Activated CD4-positive, CD25-positive, alpha-beta regulatory T cell (primary cell): ENCODE measurements around the gene RASIP1.
"Not testable (repeated sequence)": the region's sequence is repeated elsewhere in the genome, so short reads cannot be mapped to it uniquely, and the experiment has no call there.

Experiments
- DNase-seq, 4 experiments: peaks; one replicate each; lab custom pipeline; 2025; lab: John Stamatoyannopoulos, UW

The RASIP1 gene

GRCh38 chr19:48735031-48735615, 5.3 kb downstream of the RASIP1 start:
- no peak for DNase-seq

- no peak for DNase-seq
Observed at GRCh38 chr19:48734625-48735024, 5.8 kb downstream of the RASIP1 start.

- no peak for DNase-seq
Observed at GRCh38 chr19:48731452-48731851, 9.0 kb downstream of the RASIP1 start.

GRCh38 chr19:48728911-48729664, 11.3 kb downstream of the RASIP1 start:
- no peak for DNase-seq

GRCh38 chr19:48726556-48726955, 13.9 kb downstream of the RASIP1 start:
- DNase-seq = no peak

GRCh38 chr19:48724796-48725753, 15.3 kb downstream of the RASIP1 start:
- DNase-seq = no peak

- no peak for DNase-seq
Observed at GRCh38 chr19:48722196-48722708, 18.2 kb downstream of the RASIP1 start.

GRCh38 chr19:48720613-48721296, 19.7 kb downstream of the RASIP1 start:
- DNase-seq = peak; percentile 76 to 86 (median 79)

GRCh38 chr19:48720251-48720612, 20.2 kb downstream of the RASIP1 start:
- no peak for DNase-seq

GRCh38 chr19:48719263-48720171, 20.9 kb downstream of the RASIP1 start, which contains the start of gene MAMSTR:
Gene MAMSTR (minus strand): TSS chr19:48719725. CDS start chr19:48719031, 694 bp downstream.
- DNase-seq = no peak

- no peak for DNase-seq
Observed at GRCh38 chr19:48718711-48719231, 21.6 kb downstream of the RASIP1 start.

GRCh38 chr19:48718106-48718505, 22.3 kb downstream of the RASIP1 start:
- not testable (repeated sequence) for DNase-seq

- DNase-seq = no peak
Observed at GRCh38 chr19:48716562-48717291, 23.7 kb downstream of the RASIP1 start.

- no peak for DNase-seq
Observed at GRCh38 chr19:48715681-48716171, 24.7 kb downstream of the RASIP1 start.

GRCh38 chr19:48714759-48715675, 25.4 kb downstream of the RASIP1 start:
- no peak for DNase-seq

GRCh38 chr19:48713864-48714755, 26.3 kb downstream of the RASIP1 start:
- DNase-seq = peak; percentile 90 to 94 (median 94)
